H1 (cell line): ENCODE data around the gene KRT81. TPM values are rescaled to one million over a fixed set of nuclear protein-coding genes. Genes with fewer than 3 reads are reported as not detected.

Experiments used
- CTCF ChIA-PET: fragments of 300-600 bp; sonication (Branson Sonifier 250); formaldehyde crosslinking; loops from one replicate; lab custom pipeline; 2021; ENCODE audit not compliant: partially characterized antibody; lab: Charles Lee
- POLR2A ChIA-PET: fragments of 300-600 bp; sonication (Branson Sonifier 250); formaldehyde crosslinking; loops from one replicate; lab custom pipeline; 2021; ENCODE audit warnings: inconsistent platforms; ENCODE audit not compliant: partially characterized antibody; lab: Charles Lee
- DNase-seq, 2 experiments: peaks; one replicate each; pipeline versions ENCODE4 v3.0.0 to v3.0.0-alpha.2; 2010 to 2022; ENCODE audit warnings: low spot score in 2 of 2, low read depth in 1 of 2, mixed read lengths in 1 of 2
- FAIRE-seq: peaks from 2 replicates; lab custom pipeline; 2011; peaks lifted over from hg19 to GRCh38; lab: Jason Lieb, UNC
- H2AFZ ChIP-seq: 2 replicates; pipeline ENCODE4 v1.8.1; 2012; ENCODE audit warnings: low read length, inconsistent platforms
- H2AK5ac ChIP-seq: 2 replicates; pipeline ENCODE4 v1.6.1; 2013; ENCODE audit warnings: low read depth, low read length
- H2BK120ac ChIP-seq: replicated peaks from 2 replicates; pipeline ENCODE3; 2013; ENCODE audit warnings: low read depth, low read length, inconsistent platforms
- H2BK12ac ChIP-seq: 2 replicates; pipeline ENCODE4 v1.6.1; 2013; ENCODE audit warnings: low read depth, low read length
- H2BK15ac ChIP-seq: 2 replicates; pipeline ENCODE4 v1.6.1; 2013; ENCODE audit warnings: low read length
- H2BK20ac ChIP-seq: 2 replicates; pipeline ENCODE4 v1.6.1; 2013; ENCODE audit warnings: low read length
- H2BK5ac ChIP-seq: 2 replicates; pipeline ENCODE4 v1.6.1; 2013; ENCODE audit warnings: low read depth, low read length
- H3K14ac ChIP-seq: 2 replicates; pipeline ENCODE4 v1.6.1; 2013; ENCODE audit warnings: inconsistent platforms; ENCODE audit not compliant: insufficient read length
- H3K18ac ChIP-seq: 2 replicates; pipeline ENCODE4 v1.6.1; 2013; ENCODE audit warnings: low read length; ENCODE audit errors: extremely low read depth
- H3K23ac ChIP-seq: 2 replicates; pipeline ENCODE4 v1.6.1; 2013; ENCODE audit warnings: inconsistent platforms; ENCODE audit not compliant: insufficient read length
- H3K23me2 ChIP-seq: 2 replicates; pipeline ENCODE4 v1.6.1; 2013; ENCODE audit warnings: low read depth, low read length
- H3K27ac ChIP-seq: 2 replicates; pipeline ENCODE4 v1.6.1; 2011; ENCODE audit warnings: low read depth, low read length, inconsistent platforms
- H3K27me3 ChIP-seq, 4 experiments: replicated peaks in 1 of 4; 1 replicate in 1 of 4; 2 replicates in 3 of 4; pipeline versions ENCODE4 v1.6.1 to v1.8.1; 2011 to 2013; ENCODE audit warnings: low read length in 3 of 4, mild to moderate bottlenecking in 3 of 4, inconsistent platforms in 2 of 4, mixed read lengths in 2 of 4, moderate library complexity in 1 of 4; ENCODE audit not compliant: control insufficient read depth in 3 of 4, insufficient read depth in 3 of 4; ENCODE audit errors: extremely low read depth in 1 of 4
- H3K36me3 ChIP-seq, 4 experiments: 2 replicates each; pipeline versions ENCODE4 v1.6.1 to v1.8.1; 2011 to 2013; ENCODE audit warnings: mild to moderate bottlenecking in 4 of 4, low read length in 3 of 4, moderate library complexity in 2 of 4, control low read depth in 1 of 4, inconsistent platforms in 1 of 4; ENCODE audit not compliant: insufficient read depth in 4 of 4, control insufficient read depth in 2 of 4
- H3K4ac ChIP-seq: replicated peaks from 2 replicates; pipeline ENCODE3; 2013; ENCODE audit warnings: low read length, low read depth, mixed read lengths, inconsistent platforms; ENCODE audit not compliant: insufficient read length
- H3K4me1 ChIP-seq, 4 experiments: replicated peaks in 1 of 4; 1 replicate in 1 of 4; 2 replicates in 3 of 4; pipeline versions ENCODE4 v1.6.1 to v1.8.1; 2011 to 2013; ENCODE audit warnings: low read length in 3 of 4, inconsistent platforms in 2 of 4, mixed read lengths in 1 of 4; ENCODE audit not compliant: insufficient read depth in 4 of 4, control insufficient read depth in 3 of 4
- H3K4me2 ChIP-seq, 2 experiments: 2 replicates each; pipeline versions ENCODE4 v1.6.1 to v1.8.1; 2011 to 2013; ENCODE audit warnings: low read depth in 2 of 2, low read length in 2 of 2, control low read depth in 1 of 2, inconsistent platforms in 1 of 2, mild to moderate bottlenecking in 1 of 2; ENCODE audit not compliant: insufficient read depth in 1 of 2
- H3K4me3 ChIP-seq, 4 experiments: fragments of 200-600, 300-600 bp in 1 of 4; sonication (generic), shearing (Covaris generic), sonication (Bioruptor Twin) in 1 of 4; 2 replicates each; pipeline versions ENCODE4 v1.5.1 to v1.8.1; 2011 to 2016; ENCODE audit warnings: low read length in 4 of 4, low read depth in 3 of 4, control low read depth in 2 of 4, inconsistent platforms in 2 of 4, mild to moderate bottlenecking in 2 of 4, mixed read lengths in 1 of 4, moderate library complexity in 1 of 4; ENCODE audit not compliant: insufficient read depth in 2 of 4; ENCODE audit errors: extremely low read depth in 1 of 4
- H3K56ac ChIP-seq: replicated peaks from 2 replicates; pipeline ENCODE3; 2013; ENCODE audit warnings: low read depth, mild to moderate bottlenecking, mixed read lengths, low read length, inconsistent platforms; ENCODE audit not compliant: insufficient read length
- H3K79me1 ChIP-seq: 2 replicates; pipeline ENCODE4 v1.6.1; 2013; ENCODE audit warnings: low read depth, low read length, control low read depth
- H3K79me2 ChIP-seq, 2 experiments: 2 replicates each; pipeline versions ENCODE4 v1.6.1 to v1.8.1; 2012 to 2013; ENCODE audit warnings: low read length in 2 of 2, mild to moderate bottlenecking in 2 of 2, inconsistent platforms in 1 of 2; ENCODE audit not compliant: insufficient read depth in 2 of 2, control insufficient read depth in 1 of 2
- H3K9ac ChIP-seq, 4 experiments: replicated peaks in 1 of 4; 1 replicate in 1 of 4; 2 replicates in 3 of 4; pipeline versions ENCODE4 v1.6.1 to v1.8.1; 2011 to 2013; ENCODE audit warnings: low read depth in 3 of 4, low read length in 3 of 4, control low read depth in 2 of 4, mild to moderate bottlenecking in 2 of 4, moderate library complexity in 2 of 4, inconsistent platforms in 1 of 4; ENCODE audit errors: extremely low read depth in 1 of 4
- H3K9me3 ChIP-seq, 2 experiments: 2 replicates each; pipeline versions ENCODE4 v1.6.1 to v1.8.1; 2012 to 2013; ENCODE audit warnings: mild to moderate bottlenecking in 2 of 2, moderate library complexity in 2 of 2, control low read depth in 1 of 2, inconsistent platforms in 1 of 2, low read depth in 1 of 2, low read length in 1 of 2, mixed read lengths in 1 of 2; ENCODE audit not compliant: insufficient read depth in 2 of 2
- H4K20me1 ChIP-seq, 2 experiments: replicated peaks in 1 of 2; 2 replicates each; pipeline versions ENCODE3 to v1.8.1; 2011 to 2013; ENCODE audit warnings: inconsistent platforms in 2 of 2, low read length in 2 of 2, mild to moderate bottlenecking in 1 of 2; ENCODE audit not compliant: insufficient read depth in 2 of 2, control insufficient read depth in 1 of 2
- H4K5ac ChIP-seq: 2 replicates; pipeline ENCODE4 v1.6.1; 2013; ENCODE audit warnings: low read length, low read depth, mixed read lengths, inconsistent platforms; ENCODE audit not compliant: insufficient read length
- H4K8ac ChIP-seq: 2 replicates; pipeline ENCODE4 v1.8.0; 2013; ENCODE audit warnings: mild to moderate bottlenecking, moderate library complexity, low read length, inconsistent platforms; ENCODE audit not compliant: insufficient read depth; ENCODE audit errors: extremely low read depth
- H4K91ac ChIP-seq: replicated peaks from 2 replicates; pipeline ENCODE3; 2013; ENCODE audit warnings: low read length, mixed read lengths, inconsistent platforms; ENCODE audit not compliant: insufficient read length
- CBX5 ChIP-seq: fragments of 300-800, 300-1000 bp; sonication (generic); IDR thresholded peaks from 2 replicates; pipeline ENCODE4 v1.7.1; 2016; ENCODE audit warnings: antibody characterized with exemption, low read length, low read depth
- KDM1A ChIP-seq: fragments of 200-600, 300-600 bp; sonication (generic); IDR thresholded peaks from 2 replicates; pipeline ENCODE4 v1.7.1; 2016; ENCODE audit warnings: mild to moderate bottlenecking, low read length, borderline replicate concordance
- POU5F1 ChIP-seq: IDR thresholded peaks from 2 replicates; pipeline ENCODE4 v1.6.1; 2011; ENCODE audit warnings: low read depth, mild to moderate bottlenecking, low read length, moderate library complexity
- TAF1 ChIP-seq: IDR thresholded peaks from 2 replicates; pipeline ENCODE4 v1.6.1; 2011; ENCODE audit warnings: mild to moderate bottlenecking, low read depth, low read length
- WGBS, 2 experiments: shearing (Covaris generic) in 1 of 2; methylation state at CpG; one replicate each; pipeline versions ENCODE4 v1.1.6 to v1.1.7; 2013 to 2015; ENCODE audit warnings: low lambda C conversion rate in 2 of 2, mixed read lengths in 2 of 2, inconsistent platforms in 1 of 2, low coverage in 1 of 2, missing lambda C conversion rate in 1 of 2; ENCODE audit not compliant: insufficient replicate concordance in 2 of 2, insufficient coverage in 1 of 2, insufficient read length in 1 of 2; ENCODE audit errors: extremely low coverage in 1 of 2, missing lambda C conversion rate in 1 of 2; 5-methylcytosine and 5-hydroxymethylcytosine counted together
- polyA plus RNA-seq, 7 experiments: library from polyadenylated mRNA; depleted of rRNA in 3 of 7; stranded (reverse) in 5 of 7; unstranded in 2 of 7; fragments of >200 nt in 5 of 7; fragments of 200-250 nt in 2 of 7; gene quantifications; 1 replicate in 5 of 7; 2 replicates in 1 of 7; 4 replicates in 1 of 7; pipeline versions ENCODE4 v1.2.1 to v1.2.3, GENCODE V29; 2011 to 2013; ENCODE audit warnings: missing spikeins in 2 of 7, mixed read lengths in 2 of 7
- total RNA-seq: library from RNA; stranded (reverse); fragmentation: NEBNext Ultra II Directional; extraction: Animal tissue kit (Norgen Biotek cat#: 25700); gene quantifications from 2 replicates; pipeline ENCODE4 v1.2.1, GENCODE V29; 2021

KRT81 gene
- total and polyA plus RNA-seq, 2 of the 8 experiments (the other 6 are each of a cell fraction or from before 2014, with no cell fraction given), result not detected

- H3K4ac ChIP-seq, result no peak overlapping the region
- H3K4me2 ChIP-seq, result no peak overlapping the region
- no peaks in the 10 kb centered on the region for H3K79me2 ChIP-seq
- no peaks in the 10 kb centered on the region for H3K79me1 ChIP-seq
- no peaks in the 10 kb centered on the region for H3K36me3 ChIP-seq
- no peak overlapping the region for H3K27ac ChIP-seq
- H3K56ac ChIP-seq, result no peak overlapping the region
- H4K91ac ChIP-seq, result no peak overlapping the region
- no peak for DNase-seq
- H3K27me3 ChIP-seq, result peaks cover 14 to 38% (median 34%) of the 10 kb centered on the region in 4 experiments
- H2BK5ac ChIP-seq, result no peak overlapping the region
- no peak overlapping the region for H3K9ac ChIP-seq
- no peak overlapping the region for H2BK12ac ChIP-seq
- no peak overlapping the region for H3K18ac ChIP-seq
- H2BK120ac ChIP-seq, result no peak overlapping the region
- H2AK5ac ChIP-seq, result no peak overlapping the region
- POLR2A ChIA-PET, result interaction anchor here (0.7 to 1.0 kb wide), 2 partner anchors 15 to 28 kb away, joined by 3 read pairs; no protein-coding TSS in a partner anchor
- TF ChIP-seq CBX5, result no peak
- TF ChIP-seq KDM1A, result no peak
- TF ChIP-seq TAF1, result no peak
- TF ChIP-seq POU5F1, result no peak
- CTCF ChIA-PET, result interaction anchor here (0.5 to 12.4 kb wide), 6 partner anchors 11 to 104 kb away, joined by 3 to 105 read pairs (median 4); no protein-coding TSS in a partner anchor
- peaks cover 0 to 6% (median under 1%) of the 10 kb centered on the region in 4 experiments; a peak in 3 of 7 replicates for H3K4me1 ChIP-seq
- H4K8ac ChIP-seq, result no peak overlapping the region
- no peak overlapping the region for H3K4me3 ChIP-seq
- H3K14ac ChIP-seq, result no peak overlapping the region
- H3K9me3 ChIP-seq, result peaks cover 2 to 7% of the 10 kb centered on the region in 2 experiments; a peak in 2 of 4 replicates
- no peak overlapping the region for H2BK15ac ChIP-seq
- no peak overlapping the region for H4K5ac ChIP-seq
- H3K23ac ChIP-seq, result no peak overlapping the region
- H4K20me1 ChIP-seq, result no peaks in the 10 kb centered on the region
- WGBS, 2 experiments, result 77% methylated on average over 9 of the region's 9 CpGs; no CpG with 5 or more reads in 1 of the 2 experiments
- no peak overlapping the region for H2AFZ ChIP-seq
- H3K23me2 ChIP-seq, result peaks cover 3% of the 10 kb centered on the region; the same call in 1 of the 2 replicates
- no peak overlapping the region for H2BK20ac ChIP-seq
- no peak for FAIRE-seq
Observed at GRCh38 chr12:52260361-52261207, 30.8 kb downstream of the KRT81 start.
